Measurements from ENCODE around the gene PEX13.
"Not testable (repeated sequence)": the region's sequence is repeated elsewhere in the genome, so short reads cannot be mapped to it uniquely, and the experiment has no call there.

The PEX13 gene

DNA sequence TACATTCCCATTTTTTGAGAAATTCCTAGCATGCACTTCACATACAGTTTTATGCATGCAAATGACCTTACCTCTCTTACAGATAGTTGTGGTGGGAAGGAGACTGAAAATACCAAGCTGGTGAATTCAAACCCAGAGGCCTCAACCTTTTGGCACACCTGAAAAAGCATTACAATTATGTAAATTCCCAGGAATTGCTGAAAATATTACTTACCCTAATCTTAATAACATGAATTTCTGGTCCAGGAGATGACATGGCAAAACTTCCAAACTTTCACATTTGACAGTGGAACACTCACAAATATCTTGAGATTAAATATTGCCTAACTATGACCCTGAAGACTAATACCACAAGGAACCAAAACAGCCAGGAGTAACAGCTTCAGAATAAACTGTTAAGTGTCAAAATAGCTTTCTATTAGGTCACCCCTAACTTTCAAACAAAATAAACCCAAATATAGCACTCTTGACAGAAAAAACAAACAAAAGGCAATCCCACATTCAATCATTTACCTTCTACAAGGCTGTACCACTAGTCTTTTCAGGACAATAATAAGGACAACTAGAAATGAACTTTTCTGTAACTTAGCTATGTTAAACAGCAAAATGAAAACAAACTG lies 10.9 kb upstream of the PEX13 start:
- DNase-seq (ENCODE audit: low spot score): no peak

GRCh38 chr2:61009355-61009754 lies 8.2 kb upstream of the PEX13 start:
- DNase-seq (ENCODE audit: low spot score): no peak

DNA sequence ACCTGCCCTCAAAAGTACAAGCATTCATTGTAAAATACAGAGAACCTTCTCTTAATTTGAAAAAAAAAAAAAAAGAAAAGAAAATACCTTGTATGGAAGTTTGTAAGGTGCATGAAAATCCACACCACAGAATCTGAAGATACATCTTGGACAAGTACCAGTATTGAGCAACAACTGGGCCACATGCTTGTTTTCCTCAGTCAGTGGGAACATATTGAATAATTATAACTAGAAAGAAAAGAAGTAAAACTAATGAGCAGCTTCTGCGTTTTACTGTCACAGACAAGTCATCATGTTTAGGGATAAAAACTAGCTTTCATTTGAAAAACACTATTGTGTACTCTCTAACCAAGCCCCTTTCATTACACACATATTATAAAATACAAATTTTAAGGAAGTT lies 5.8 kb upstream of the PEX13 start:
- no peak for DNase-seq (ENCODE audit: low spot score)

GRCh38 chr2:61012303-61012702 lies 5.2 kb upstream of the PEX13 start:
- not testable (repeated sequence) for DNase-seq (ENCODE audit: low spot score)

GRCh38 chr2:61013382-61013781 lies 4.1 kb upstream of the PEX13 start:
- no peak for DNase-seq (ENCODE audit: low spot score)

GRCh38 chr2:61014763-61015162 lies 2.8 kb upstream of the PEX13 start:
- DNase-seq (ENCODE audit: low spot score): no peak

- DNase-seq (ENCODE audit: low spot score): no peak
Observed at GRCh38 chr2:61015976-61016375, 1.5 kb upstream of the PEX13 start.

DNA sequence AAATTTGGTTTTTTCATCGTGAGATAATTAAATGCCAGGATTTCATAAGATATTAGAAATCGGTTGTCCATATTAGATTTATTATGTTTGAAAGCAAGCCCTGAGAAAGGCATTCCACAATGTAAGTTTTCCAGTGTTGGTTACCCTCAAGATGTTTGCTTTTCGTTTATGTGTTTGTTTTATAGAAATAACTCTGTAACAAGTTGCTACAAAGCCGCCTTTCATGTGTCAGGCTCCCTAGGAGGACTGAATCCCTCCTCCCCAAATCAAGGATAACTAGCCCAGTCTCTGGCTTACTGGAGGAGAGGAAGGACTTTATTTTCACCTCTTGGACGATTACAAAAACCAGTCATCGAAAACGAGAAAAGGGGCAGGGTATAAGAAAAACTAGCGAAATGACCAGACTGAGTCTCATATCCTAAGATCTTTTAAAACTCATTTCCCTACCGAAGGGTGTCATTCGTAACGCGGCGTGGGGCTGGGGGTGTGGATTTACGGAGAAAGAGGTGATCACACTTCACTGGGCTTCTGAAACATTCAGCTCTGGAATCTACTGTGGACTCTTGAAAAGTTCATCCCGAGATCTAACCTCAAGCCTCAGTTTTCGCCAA lies 1.0 kb upstream of the PEX13 start:
- peak; percentile 29 for DNase-seq (ENCODE audit: low spot score)

GRCh38 chr2:61017003-61017555 lies 441 bp upstream of the PEX13 start:
- DNase-seq (ENCODE audit: low spot score): peak; percentile 81

DNA sequence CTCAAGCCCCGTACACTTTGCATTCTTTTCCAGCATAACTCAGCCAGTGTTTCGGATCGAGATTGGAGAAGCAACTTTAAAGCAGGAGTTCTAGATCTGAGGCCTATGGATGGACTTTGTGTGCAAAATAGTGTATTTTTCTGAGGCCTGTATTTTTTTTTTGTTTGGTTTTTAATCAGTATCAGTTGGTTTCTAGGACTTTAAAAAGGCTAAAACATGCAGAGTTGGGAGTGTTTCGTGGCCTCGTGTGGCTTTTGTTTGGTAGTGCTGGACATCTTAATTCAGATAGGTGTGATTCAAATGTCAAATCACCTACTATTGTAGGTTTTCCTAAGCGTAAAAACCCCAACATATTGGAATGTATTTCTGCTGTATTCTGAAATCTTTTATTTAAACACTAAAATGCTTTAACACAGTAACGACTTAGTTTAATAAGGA lies 817 bp downstream of the PEX13 start:
- DNase-seq (ENCODE audit: low spot score): no peak

DNA sequence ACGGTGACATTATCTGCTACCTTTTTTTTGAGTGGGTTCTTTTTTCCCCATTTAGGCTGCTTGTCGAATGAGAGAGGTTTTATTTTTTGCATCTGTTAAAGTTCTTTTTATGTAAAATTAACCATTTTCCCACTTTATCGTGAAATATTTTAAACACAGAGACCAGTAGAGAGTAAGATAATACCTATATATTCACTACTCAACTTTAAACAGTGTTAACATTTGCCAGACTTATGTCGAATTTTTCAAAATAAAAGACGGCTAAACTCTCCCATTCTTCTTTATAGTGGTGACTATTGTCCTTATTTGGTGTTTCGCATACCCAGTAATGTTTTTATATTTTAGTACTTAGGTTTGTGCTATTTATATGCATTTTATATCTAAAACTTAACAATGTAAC lies 1.3 kb downstream of the PEX13 start:
- no peak for DNase-seq (ENCODE audit: low spot score)

DNA sequence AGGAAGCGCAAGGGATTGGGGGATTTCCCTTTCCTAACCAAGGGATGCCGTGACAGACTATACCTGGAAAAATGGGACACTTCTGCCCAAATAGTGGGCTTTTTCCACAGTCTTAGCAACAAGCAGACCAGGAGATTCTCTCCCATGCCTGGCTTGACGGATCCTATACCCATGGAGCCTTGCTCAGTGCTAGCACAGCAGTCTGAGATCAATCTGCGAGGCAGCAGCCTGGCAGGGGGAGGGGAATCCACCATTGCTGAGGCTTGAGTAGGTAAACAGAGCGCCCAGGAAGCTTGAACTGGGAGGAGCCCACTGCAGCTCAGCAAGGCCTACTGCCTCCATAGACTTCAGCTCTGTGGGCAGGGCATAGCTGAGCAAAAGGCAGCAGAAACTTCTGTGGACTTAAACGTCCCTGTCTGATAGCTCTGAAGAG lies 3.7 kb downstream of the PEX13 start:
- DNase-seq (ENCODE audit: low spot score): no peak

DNA sequence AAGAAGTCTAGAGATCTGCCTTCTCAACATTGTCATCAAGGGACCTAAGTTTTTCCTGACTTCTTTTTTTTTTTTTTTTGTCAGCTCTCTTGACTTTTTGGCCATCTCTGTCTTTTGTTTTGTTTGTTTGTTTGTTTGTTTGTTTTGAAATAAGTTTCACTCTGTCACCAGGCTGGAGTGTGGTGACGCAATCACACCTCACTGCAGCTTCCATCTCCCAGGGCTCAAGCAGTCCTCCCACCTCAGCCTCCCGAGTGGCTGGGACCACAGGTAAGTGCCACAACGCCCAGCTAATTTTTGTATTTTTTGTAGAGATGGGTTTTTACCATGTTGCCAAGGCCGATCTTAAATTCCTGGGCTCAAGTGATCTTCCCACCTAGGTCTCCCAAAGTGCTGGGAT lies 6.2 kb downstream of the PEX13 start:
- DNase-seq (ENCODE audit: low spot score): no peak

DNA sequence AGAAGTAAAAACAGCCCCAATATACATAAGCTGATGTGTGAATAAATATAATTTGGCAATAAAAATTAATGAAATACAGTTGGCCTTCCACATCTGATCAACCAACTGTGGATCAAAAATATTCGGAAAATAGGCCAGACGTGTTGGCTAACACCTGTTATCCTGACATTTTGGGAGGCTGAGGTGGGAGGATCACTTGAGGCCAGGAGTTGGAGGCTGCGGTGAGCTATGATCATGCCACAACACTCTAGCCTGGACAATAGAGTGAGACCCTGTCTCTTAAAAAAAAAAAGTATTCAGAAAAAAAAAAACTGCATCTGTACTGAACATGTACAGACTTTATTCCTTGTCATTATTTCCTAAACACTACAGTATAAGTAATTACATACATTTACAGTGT lies 12.0 kb downstream of the PEX13 start:
- no peak for DNase-seq (ENCODE audit: low spot score)

- not testable (repeated sequence) for DNase-seq (ENCODE audit: low spot score)
Observed at GRCh38 chr2:61034592-61034991, 17.1 kb downstream of the PEX13 start.

DNA sequence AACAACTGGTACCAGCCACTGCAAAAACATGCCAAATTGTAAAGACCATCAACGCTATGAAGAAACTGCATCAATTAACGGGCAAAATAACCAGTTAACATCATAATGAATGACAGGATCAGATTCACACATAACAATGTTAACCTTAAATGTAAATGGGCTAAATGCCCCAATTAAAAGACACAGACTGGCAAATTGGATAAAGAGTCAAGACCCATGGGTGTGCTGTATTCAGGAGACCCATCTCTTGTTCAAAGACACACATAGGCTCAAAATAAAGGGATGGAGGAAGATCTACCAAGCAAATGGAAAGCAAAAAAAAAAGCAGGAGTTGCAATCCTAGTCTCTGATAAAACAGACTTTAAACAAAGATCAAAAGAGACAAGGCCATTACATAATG lies 19.1 kb downstream of the PEX13 start:
- DNase-seq (ENCODE audit: low spot score): not testable (repeated sequence)

- DNase-seq (ENCODE audit: low spot score): no peak
Observed at GRCh38 chr2:61042807-61043206, 25.3 kb downstream of the PEX13 start.

DNA sequence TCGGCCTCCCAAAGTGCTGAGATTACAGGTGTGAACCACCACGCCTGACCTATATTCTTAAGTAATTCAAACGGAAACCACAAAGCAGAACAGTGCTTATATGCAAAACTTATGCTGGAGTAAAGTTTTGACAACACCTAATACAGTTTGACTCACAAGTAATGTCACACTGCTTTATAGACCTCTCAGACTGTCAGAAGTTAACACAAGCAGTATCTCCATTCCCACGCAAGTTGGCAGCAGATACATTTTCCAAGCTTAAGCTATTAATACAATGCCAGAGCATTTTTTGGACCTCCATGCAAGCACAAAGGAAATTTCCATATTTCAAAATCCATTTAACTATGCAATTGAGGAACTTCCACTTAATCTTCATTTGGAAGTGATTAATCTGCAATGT lies 27.1 kb downstream of the PEX13 start:
- DNase-seq (ENCODE audit: low spot score): no peak

- no peak for DNase-seq (ENCODE audit: low spot score)
Observed at GRCh38 chr2:61045226-61045625, 27.7 kb downstream of the PEX13 start.

DNA sequence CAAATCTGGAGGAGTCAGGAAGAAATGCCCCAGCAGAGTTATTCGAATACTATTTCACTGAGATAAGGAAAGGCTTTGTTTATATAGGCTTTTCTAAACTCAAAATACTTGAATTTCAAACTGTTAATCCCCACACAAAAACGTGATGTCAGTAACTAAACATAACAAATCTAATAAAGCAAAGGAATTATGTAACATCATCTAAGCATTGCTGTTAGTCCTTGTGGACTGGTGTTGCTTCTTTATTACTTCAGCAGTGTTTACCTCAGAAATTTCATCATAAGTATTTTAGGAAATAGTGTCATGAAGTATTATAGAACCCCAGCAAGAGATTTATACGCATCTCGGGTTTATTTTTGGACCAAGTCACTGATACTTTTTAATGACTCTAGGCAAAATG lies 28.5 kb downstream of the PEX13 start:
- DNase-seq (ENCODE audit: low spot score): no peak

DNA sequence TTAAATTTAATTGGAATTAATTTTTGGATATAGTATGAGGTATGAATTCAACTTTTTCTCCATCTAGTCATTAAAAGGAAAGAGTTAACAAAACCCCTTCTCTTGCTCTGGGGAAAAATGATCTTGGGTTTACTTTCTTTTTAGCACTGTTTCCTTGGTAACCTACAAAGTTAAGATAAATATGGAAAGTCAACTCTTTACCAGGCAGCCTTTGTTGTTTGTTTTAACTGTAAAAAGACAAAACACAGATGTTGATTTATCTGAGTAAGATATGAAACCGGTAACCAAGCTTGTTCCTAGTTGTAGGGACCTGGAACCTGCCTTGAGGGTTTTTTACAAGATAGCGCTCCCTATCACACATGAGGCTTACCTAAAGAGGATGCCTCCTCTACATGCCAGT lies 38.0 kb downstream of the PEX13 start:
- no peak for DNase-seq (ENCODE audit: low spot score)

DNA sequence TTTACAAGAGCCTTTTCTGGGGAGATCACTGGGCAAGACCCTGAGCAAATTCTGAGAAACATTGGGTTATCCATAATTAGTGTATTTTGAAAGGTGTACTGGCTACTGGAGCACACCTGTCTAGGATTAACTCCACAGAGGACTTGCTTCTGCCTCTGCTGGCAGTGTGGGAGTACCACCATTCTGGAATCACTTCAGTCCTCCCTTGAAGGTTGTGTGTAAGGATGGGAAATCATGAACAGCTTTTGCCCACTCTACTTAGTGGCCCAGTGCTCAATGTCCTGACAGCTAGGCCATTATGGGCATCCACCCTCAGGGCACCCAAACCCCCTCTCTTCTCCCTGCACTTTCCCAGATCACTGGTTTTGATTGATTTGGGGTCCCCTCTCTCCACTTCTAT lies 40.0 kb downstream of the PEX13 start:
- no peak for DNase-seq (ENCODE audit: low spot score)

DNA sequence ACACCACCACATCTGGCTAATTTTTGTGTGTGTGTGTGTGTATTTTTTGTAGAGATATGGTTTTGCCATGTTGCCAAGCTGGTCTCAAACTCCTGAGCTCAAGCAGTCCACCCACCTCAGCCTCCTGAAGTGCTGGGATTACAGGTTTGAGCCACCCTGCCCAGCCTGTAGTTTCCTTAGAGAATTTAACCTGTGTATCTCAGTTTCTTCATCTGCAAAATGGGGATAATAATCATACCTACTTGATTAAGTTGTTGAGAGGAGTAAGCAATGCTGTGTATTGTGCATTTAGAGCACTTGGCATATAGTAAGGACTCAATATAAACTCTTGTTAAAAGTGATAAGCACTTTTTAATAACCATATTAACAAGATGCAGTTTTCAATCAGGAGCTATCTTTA lies 41.9 kb downstream of the PEX13 start:
- DNase-seq (ENCODE audit: low spot score): no peak
